Activated CD8-positive, alpha-beta memory T cell treated with anti-CD3 and anti-CD28 coated beads, Interleukin-2, amount 10 ng/mL, durations not matched to agents 7 days and 5 days (primary cell): ENCODE results near the gene MED7. TPM values are rescaled to one million over a fixed set of nuclear protein-coding genes. Genes with fewer than 3 reads are reported as not detected.

Experiments used
- ATAC-seq: fragments of 150-1000 bp; cut with Tn5 transposase; one replicate; pipeline ENCODE4 v1.10.0; 2021; ENCODE audit warnings: moderate library complexity
- CTCF ChIA-PET: fragments of 350-600 bp; sonication (Branson Sonifier 250); formaldehyde crosslinking; loops from one replicate; lab custom pipeline; 2021; ENCODE audit warnings: antibody characterized with exemption; lab: Charles Lee
- DNase-seq: peaks from one replicate; pipeline ENCODE4 v3.0.0-alpha.2; 2020
- H3K27ac Mint-ChIP-seq: one replicate; pipeline ENCODE4 v1.8.0; 2021; ENCODE audit warnings: mild to moderate bottlenecking, mixed read lengths
- H3K27me3 Mint-ChIP-seq: one replicate; pipeline ENCODE4 v1.8.0; 2021; ENCODE audit warnings: mixed read lengths
- H3K36me3 Mint-ChIP-seq: one replicate; pipeline ENCODE4 v1.8.0; 2021; ENCODE audit warnings: mild to moderate bottlenecking, mixed read lengths
- H3K4me1 Mint-ChIP-seq: one replicate; pipeline ENCODE4 v1.8.0; 2021; ENCODE audit warnings: mixed read lengths
- H3K4me3 Mint-ChIP-seq: one replicate; pipeline ENCODE4 v1.8.0; 2021; ENCODE audit warnings: mild to moderate bottlenecking, moderate library complexity, mixed read lengths
- H3K9me3 Mint-ChIP-seq: one replicate; pipeline ENCODE4 v1.8.0; 2022; ENCODE audit warnings: low read depth, mixed read lengths
- total RNA-seq, 2 experiments: library from RNA; stranded (reverse); gene quantifications; one replicate each; pipeline ENCODE4 v1.2.3, GENCODE V29; 2021

MED7 gene
- total RNA-seq, 2 experiments from 2014 or later, result 15.8 to 17.0 TPM

GRCh38 chr5:157177953-157178352 lies 35.3 kb upstream of the MED7 start:
- peak overlapping the region; percentile 60 for H3K4me3 Mint-ChIP-seq
- CTCF ChIA-PET, result interaction anchor here (1.1 to 1.4 kb wide), 2 partner anchors 11 to 21 kb away, joined by 3 to 4 read pairs; no protein-coding TSS in a partner anchor
- H3K36me3 Mint-ChIP-seq, result peaks cover 22% of the 10 kb centered on the region
- H3K27ac Mint-ChIP-seq, result peak overlapping the region; percentile 99
- H3K4me1 Mint-ChIP-seq, result peaks cover 57% of the 10 kb centered on the region
- no peaks in the 10 kb centered on the region for H3K9me3 Mint-ChIP-seq
- peak; percentile 50 for DNase-seq
- no peaks in the 10 kb centered on the region for H3K27me3 Mint-ChIP-seq
- peak; percentile 37 for ATAC-seq

- H3K27me3 Mint-ChIP-seq, result no peaks in the 10 kb centered on the region
- H3K4me3 Mint-ChIP-seq, result no peak overlapping the region
- peak overlapping the region; percentile 56 for H3K27ac Mint-ChIP-seq
- ATAC-seq (no peak), DNase-seq (peak; percentile 37)
- H3K4me1 Mint-ChIP-seq, result peaks cover 74% of the 10 kb centered on the region
- CTCF ChIA-PET, result interaction anchor here (1.0 to 1.3 kb wide), 2 partner anchors 18 to 20 kb away, joined by 4 to 6 read pairs; no protein-coding TSS in a partner anchor
- H3K36me3 Mint-ChIP-seq, result peaks cover 7% of the 10 kb centered on the region
- H3K9me3 Mint-ChIP-seq, result peaks cover 6% of the 10 kb centered on the region
Observed at GRCh38 chr5:157175071-157175612, 32.5 kb upstream of the MED7 start.

GRCh38 chr5:157172403-157172802 lies 29.7 kb upstream of the MED7 start:
- CTCF ChIA-PET, result interaction anchor here (0.9 to 2.6 kb wide), 12 partner anchors 10 to 47 kb away, joined by 3 to 7 read pairs (median 3); no protein-coding TSS in a partner anchor
- peaks cover 62% of the 10 kb centered on the region for H3K4me1 Mint-ChIP-seq
- DNase-seq (peak; percentile 87), ATAC-seq (peak; percentile 96)
- peak overlapping the region; percentile 59 for H3K4me3 Mint-ChIP-seq
- peaks cover 4% of the 10 kb centered on the region for H3K36me3 Mint-ChIP-seq
- no peaks in the 10 kb centered on the region for H3K27me3 Mint-ChIP-seq
- peak overlapping the region; percentile 94 for H3K27ac Mint-ChIP-seq
- H3K9me3 Mint-ChIP-seq, result peaks cover 6% of the 10 kb centered on the region

GRCh38 chr5:157168286-157168685 lies 25.6 kb upstream of the MED7 start:
- Mint-ChIP-seq H3K27ac (no peak overlapping the region), H3K4me3 (no peak overlapping the region)
- CTCF ChIA-PET, result interaction anchor here (0.8 to 3.2 kb wide), 7 partner anchors 8 to 25 kb away, joined by 3 to 13 read pairs (median 6); partner anchors contain the start of gene ITK

GRCh38 chr5:157167214-157167621 lies 24.6 kb upstream of the MED7 start:
- CTCF ChIA-PET, result interaction anchor here (0.7 to 1.8 kb wide), 6 partner anchors 10 to 105 kb away, joined by 4 to 13 read pairs (median 6); no protein-coding TSS in a partner anchor
- Mint-ChIP-seq H3K27ac (peak overlapping the region; percentile 81), H3K9me3 (peaks cover 6% of the 10 kb centered on the region), H3K27me3 (no peaks in the 10 kb centered on the region), H3K4me3 (peak overlapping the region; percentile 41), H3K4me1 (peaks cover 48% of the 10 kb centered on the region), H3K36me3 (peaks cover 4% of the 10 kb centered on the region)
- ATAC-seq (peak; percentile 56), DNase-seq (no peak)

More at GRCh38 chr5:157168286-157168685, 25.6 kb upstream of the MED7 start:
- DNase-seq (peak; percentile 23), ATAC-seq (no peak)
- H3K36me3 Mint-ChIP-seq, result peaks cover 4% of the 10 kb centered on the region
- no peaks in the 10 kb centered on the region for H3K27me3 Mint-ChIP-seq
- H3K9me3 Mint-ChIP-seq, result peaks cover 6% of the 10 kb centered on the region
- H3K4me1 Mint-ChIP-seq, result peaks cover 59% of the 10 kb centered on the region

GRCh38 chr5:157166214-157167213 lies 23.8 kb upstream of the MED7 start, which contains the start of gene GARIN3:
GARIN3 (minus strand) TSS chr5:157166264; CDS start chr5:157166168, 96 bp downstream.
- DNase-seq, result peak; percentile 37
- CTCF ChIA-PET, result interaction anchor here (0.7 to 1.8 kb wide), 6 partner anchors 11 to 106 kb away, joined by 4 to 13 read pairs (median 6); no protein-coding TSS in a partner anchor
- peaks cover 42% of the 10 kb centered on the region for H3K4me1 Mint-ChIP-seq
- no peaks in the 10 kb centered on the region for H3K27me3 Mint-ChIP-seq
- peaks cover 6% of the 10 kb centered on the region for H3K9me3 Mint-ChIP-seq
- H3K36me3 Mint-ChIP-seq, result peaks cover 4% of the 10 kb centered on the region
- ATAC-seq, result peak; percentile 35
- peak within 1 kb of the TSS; percentile 81 for H3K27ac Mint-ChIP-seq
- peak within 1 kb of the TSS; percentile 41 for H3K4me3 Mint-ChIP-seq

GRCh38 chr5:157165668-157166067 lies 23.0 kb upstream of the MED7 start:
- Mint-ChIP-seq H3K4me1 (peaks cover 41% of the 10 kb centered on the region), H3K27ac (no peak overlapping the region), H3K9me3 (peaks cover under 1% of the 10 kb centered on the region), H3K27me3 (no peaks in the 10 kb centered on the region), H3K4me3 (no peak overlapping the region), H3K36me3 (no peaks in the 10 kb centered on the region)
- CTCF ChIA-PET, result no interaction called here
- DNase-seq, result peak; percentile 12
- ATAC-seq, result no peak

GRCh38 chr5:157165261-157165660 lies 22.6 kb upstream of the MED7 start:
- Mint-ChIP-seq H3K4me3 (no peak overlapping the region), H3K9me3 (no peaks in the 10 kb centered on the region), H3K27ac (no peak overlapping the region), H3K4me1 (peaks cover 42% of the 10 kb centered on the region), H3K36me3 (no peaks in the 10 kb centered on the region), H3K27me3 (no peaks in the 10 kb centered on the region)
- DNase-seq (peak; percentile 30), ATAC-seq (no peak)
- CTCF ChIA-PET, result no interaction called here

- Mint-ChIP-seq H3K9me3 (no peaks in the 10 kb centered on the region), H3K4me3 (no peak overlapping the region), H3K36me3 (no peaks in the 10 kb centered on the region), H3K27me3 (no peaks in the 10 kb centered on the region), H3K27ac (no peak overlapping the region), H3K4me1 (peaks cover 46% of the 10 kb centered on the region)
- ATAC-seq (no peak), DNase-seq (no peak)
- CTCF ChIA-PET, result no interaction called here
Observed at GRCh38 chr5:157164521-157164920, 21.9 kb upstream of the MED7 start.

- H3K27ac Mint-ChIP-seq, result no peak overlapping the region
- H3K36me3 Mint-ChIP-seq, result no peaks in the 10 kb centered on the region
- ATAC-seq (no peak), DNase-seq (peak; percentile 38)
- H3K4me3 Mint-ChIP-seq, result no peak overlapping the region
- CTCF ChIA-PET, result interaction anchor here (1.8 kb wide), 1 partner anchor 9 kb away, joined by 4 read pairs; no protein-coding TSS in a partner anchor
- no peaks in the 10 kb centered on the region for H3K9me3 Mint-ChIP-seq
- H3K27me3 Mint-ChIP-seq, result no peaks in the 10 kb centered on the region
- peaks cover 53% of the 10 kb centered on the region for H3K4me1 Mint-ChIP-seq
Observed at GRCh38 chr5:157162919-157163510, 20.4 kb upstream of the MED7 start.

- Mint-ChIP-seq H3K4me1 (peaks cover 51% of the 10 kb centered on the region), H3K36me3 (no peaks in the 10 kb centered on the region), H3K4me3 (no peak overlapping the region), H3K27me3 (no peaks in the 10 kb centered on the region), H3K27ac (no peak overlapping the region), H3K9me3 (no peaks in the 10 kb centered on the region)
- CTCF ChIA-PET, result interaction anchor here (1.8 kb wide), 1 partner anchor 10 kb away, joined by 4 read pairs; no protein-coding TSS in a partner anchor
- DNase-seq (peak; percentile 33), ATAC-seq (no peak)
Observed at GRCh38 chr5:157161996-157162395, 19.3 kb upstream of the MED7 start.

GRCh38 chr5:157160001-157160400 lies 17.3 kb upstream of the MED7 start:
- Mint-ChIP-seq H3K27ac (peak overlapping the region; percentile 94), H3K4me1 (peaks cover 53% of the 10 kb centered on the region), H3K36me3 (peaks cover 2% of the 10 kb centered on the region), H3K27me3 (no peaks in the 10 kb centered on the region), H3K9me3 (no peaks in the 10 kb centered on the region), H3K4me3 (peak overlapping the region; percentile 59)
- ATAC-seq (peak; percentile 48), DNase-seq (peak; percentile 67)
- CTCF ChIA-PET, result interaction anchor here (1.0 kb wide), 1 partner anchor 12 kb away, joined by 3 read pairs; no protein-coding TSS in a partner anchor
